ENCODE measurements around the gene ZBTB20.

The ZBTB20 gene

GRCh38 chr3:114338651-114339357 lies 808.3 kb downstream of the ZBTB20 start:
- TF ChIP-seq CTCF (IDR thresholded peaks at IDR 0.05; ENCODE audit: borderline replicate concordance, extremely low read depth, low read length, poor library complexity, severe bottlenecking) (no peak), EZH2 (IDR thresholded peaks at IDR 0.05; ENCODE audit: borderline replicate concordance, low read depth, low read length, severe bottlenecking) (no peak)
- DNase-seq (no peak), ATAC-seq (ENCODE audit: insufficient read depth, low read depth) (no peak)
- no peaks in the 10 kb centered on the region for H3K79me2 ChIP-seq (ENCODE audit: insufficient read depth, low read length)
- no peak overlapping the region for H2AFZ ChIP-seq (ENCODE audit: low read depth, low read length)
- no peak overlapping the region for H3K4me2 ChIP-seq (ENCODE audit: insufficient read depth, low read length)
- no peaks in the 10 kb centered on the region for H3K9me3 ChIP-seq (ENCODE audit: insufficient read depth, low read length, severe bottlenecking)
- peaks cover 3% of the 10 kb centered on the region; the same call in 1 of the 2 replicates for H3K4me1 ChIP-seq (ENCODE audit: insufficient read depth, low read length)
- no peak overlapping the region for H3K4me3 ChIP-seq (ENCODE audit: low read depth in 1 of 2, low read length in 2 of 2)
- no peak overlapping the region for H3K9ac ChIP-seq (ENCODE audit: low read depth, low read length)
- H4K20me1 ChIP-seq (ENCODE audit: insufficient read depth, low read length), result no peaks in the 10 kb centered on the region
- no peak overlapping the region for H3K27ac ChIP-seq (ENCODE audit: low read length)
- 0 out of 2 replicates have a peak, but pooled peaks cover 5% of the 10 kb centered on the region for H3K36me3 ChIP-seq (ENCODE audit: insufficient read depth, low read length)
- no peaks in the 10 kb centered on the region for H3K27me3 ChIP-seq (ENCODE audit: insufficient read depth, low read length, poor library complexity)

- H3K4me2 ChIP-seq (ENCODE audit: insufficient read depth, low read length), result no peak overlapping the region
- ATAC-seq (ENCODE audit: insufficient read depth, low read depth), result no peak
- no peaks in the 10 kb centered on the region for H4K20me1 ChIP-seq (ENCODE audit: insufficient read depth, low read length)
- TF ChIP-seq CTCF (IDR thresholded peaks at IDR 0.05; ENCODE audit: borderline replicate concordance, extremely low read depth, low read length, poor library complexity, severe bottlenecking) (no peak), EZH2 (IDR thresholded peaks at IDR 0.05; ENCODE audit: borderline replicate concordance, low read depth, low read length, severe bottlenecking) (no peak)
- H3K4me1 ChIP-seq (ENCODE audit: insufficient read depth, low read length), result peaks cover 3% of the 10 kb centered on the region; the same call in 1 of the 2 replicates
- no peak overlapping the region for H3K27ac ChIP-seq (ENCODE audit: low read length)
- H3K36me3 ChIP-seq (ENCODE audit: insufficient read depth, low read length), result 0 out of 2 replicates have a peak, but pooled peaks cover 5% of the 10 kb centered on the region
- H3K79me2 ChIP-seq (ENCODE audit: insufficient read depth, low read length), result no peaks in the 10 kb centered on the region
- no peak for DNase-seq
- H3K4me3 ChIP-seq (ENCODE audit: low read depth in 1 of 2, low read length in 2 of 2), result no peak overlapping the region
- H3K9ac ChIP-seq (ENCODE audit: low read depth, low read length), result no peak overlapping the region
- peaks cover 4% of the 10 kb centered on the region for H3K9me3 ChIP-seq (ENCODE audit: insufficient read depth, low read length, severe bottlenecking)
- no peak overlapping the region for H2AFZ ChIP-seq (ENCODE audit: low read depth, low read length)
- no peaks in the 10 kb centered on the region for H3K27me3 ChIP-seq (ENCODE audit: insufficient read depth, low read length, poor library complexity)
Observed at GRCh38 chr3:114336857-114337256, 810.2 kb downstream of the ZBTB20 start.

GRCh38 chr3:114336122-114336697 lies 810.9 kb downstream of the ZBTB20 start:
- Histone ChIP-seq H3K27me3 (ENCODE audit: insufficient read depth, low read length, poor library complexity) (no peaks in the 10 kb centered on the region), H3K27ac (ENCODE audit: low read length) (no peak overlapping the region), H3K4me2 (ENCODE audit: insufficient read depth, low read length) (no peak overlapping the region), H3K79me2 (ENCODE audit: insufficient read depth, low read length) (no peaks in the 10 kb centered on the region), H3K9ac (ENCODE audit: low read depth, low read length) (no peak overlapping the region), H3K36me3 (ENCODE audit: insufficient read depth, low read length) (0 out of 2 replicates have a peak, but pooled peaks cover 5% of the 10 kb centered on the region), H4K20me1 (ENCODE audit: insufficient read depth, low read length) (no peaks in the 10 kb centered on the region), H2AFZ (ENCODE audit: low read depth, low read length) (no peak overlapping the region), H3K4me3 (ENCODE audit: low read depth in 1 of 2, low read length in 2 of 2) (no peak overlapping the region), H3K9me3 (ENCODE audit: insufficient read depth, low read length, severe bottlenecking) (peaks cover 4% of the 10 kb centered on the region), H3K4me1 (ENCODE audit: insufficient read depth, low read length) (peaks cover 3% of the 10 kb centered on the region; the same call in 1 of the 2 replicates)
- TF ChIP-seq CTCF (IDR thresholded peaks at IDR 0.05; ENCODE audit: borderline replicate concordance, extremely low read depth, low read length, poor library complexity, severe bottlenecking) (peak; percentile 44), EZH2 (IDR thresholded peaks at IDR 0.05; ENCODE audit: borderline replicate concordance, low read depth, low read length, severe bottlenecking) (no peak)
- DNase-seq (no peak), ATAC-seq (ENCODE audit: insufficient read depth, low read depth) (no peak)

Data from DND-41 (cell line).